IMR-90 (cell line): ENCODE data around the gene DENND6B. TPM values are rescaled to one million over a fixed set of nuclear protein-coding genes. Genes with fewer than 3 reads are reported as not detected.

ENCODE experiments used
- ATAC-seq: fragments of 200-7000 bp; cut with Tn5 transposase; 2 replicates; pipeline ENCODE4 v1.9.1; 2020; ENCODE audit warnings: low read depth, mild to moderate bottlenecking, moderate library complexity
- BruUV-seq: library from RNA; stranded (reverse); fragments of 400-500 nt; replicated peaks from 2 replicates; lab custom pipeline; 2021; lab: Mats Ljungman, UMichigan
- CTCF ChIA-PET: fragments of 300-600 bp; formaldehyde crosslinking; extraction: SDS; loops from one replicate; lab custom pipeline; 2021; ENCODE audit warnings: antibody characterized with exemption; lab: Yijun Ruan, JAX
- POLR2A ChIA-PET: fragments of 300-600 bp; sonication (Branson Sonifier 250); formaldehyde crosslinking; loops from one replicate; lab custom pipeline; 2022; ENCODE audit warnings: antibody characterized with exemption; ENCODE audit not compliant: unreplicated experiment; lab: Charles Lee
- DNase-seq: peaks from one replicate; pipeline ENCODE4 v3.0.0; 2013
- H2AFZ ChIP-seq: replicated peaks from 2 replicates; pipeline ENCODE3; 2013; ENCODE audit warnings: low read length, mild to moderate bottlenecking; ENCODE audit not compliant: poor library complexity
- H2AK5ac ChIP-seq: 2 replicates; pipeline ENCODE4 v1.6.1; 2013; ENCODE audit warnings: low read depth, low read length, inconsistent platforms
- H2AK9ac ChIP-seq: replicated peaks from 2 replicates; pipeline ENCODE3; 2013; ENCODE audit warnings: mild to moderate bottlenecking, low read depth, low read length, moderate library complexity; ENCODE audit not compliant: poor library complexity
- H2BK120ac ChIP-seq: 2 replicates; pipeline ENCODE4 v1.6.1; 2013; ENCODE audit warnings: low read depth, low read length, inconsistent platforms
- H2BK15ac ChIP-seq: 3 replicates; pipeline ENCODE4 v1.6.1; 2013; ENCODE audit warnings: low read depth, low read length, inconsistent platforms
- H2BK20ac ChIP-seq: 2 replicates; pipeline ENCODE4 v1.6.1; 2013; ENCODE audit warnings: low read depth, mild to moderate bottlenecking, inconsistent platforms, low read length, moderate library complexity
- H2BK5ac ChIP-seq: 2 replicates; pipeline ENCODE4 v1.6.1; 2013; ENCODE audit warnings: mild to moderate bottlenecking, low read depth, low read length, inconsistent platforms; ENCODE audit not compliant: poor library complexity, severe bottlenecking
- H3K14ac ChIP-seq: replicated peaks from 2 replicates; pipeline ENCODE4 v1.6.1; 2013; ENCODE audit warnings: low read depth, low read length, inconsistent platforms
- H3K18ac ChIP-seq: 2 replicates; pipeline ENCODE4 v1.6.1; 2013; ENCODE audit warnings: low read depth, low read length, control low read depth
- H3K23ac ChIP-seq: 2 replicates; pipeline ENCODE4 v1.6.1; 2013; ENCODE audit warnings: low read depth, low read length, inconsistent platforms
- H3K27ac ChIP-seq: 2 replicates; pipeline ENCODE4 v1.5.1; 2013; ENCODE audit warnings: mild to moderate bottlenecking, control low read depth, low read length; ENCODE audit not compliant: insufficient read depth
- H3K27me3 ChIP-seq: 2 replicates; pipeline ENCODE4 v1.6.1; 2013; ENCODE audit warnings: low read length; ENCODE audit not compliant: control insufficient read depth, insufficient read depth
- H3K36me3 ChIP-seq: 2 replicates; pipeline ENCODE4 v1.6.1; 2013; ENCODE audit warnings: low read length, mixed read lengths; ENCODE audit not compliant: control insufficient read depth, insufficient read depth
- H3K4ac ChIP-seq: 2 replicates; pipeline ENCODE4 v1.6.1; 2013; ENCODE audit warnings: low read depth, low read length, inconsistent platforms
- H3K4me1 ChIP-seq: 2 replicates; pipeline ENCODE4 v1.6.1; 2013; ENCODE audit warnings: low read length, mixed read lengths; ENCODE audit not compliant: control insufficient read depth, insufficient read depth
- H3K4me2 ChIP-seq: 2 replicates; pipeline ENCODE4 v1.6.1; 2013; ENCODE audit warnings: low read depth, mild to moderate bottlenecking, control low read depth, low read length, moderate library complexity
- H3K4me3 ChIP-seq: 2 replicates; pipeline ENCODE4 v1.5.1; 2013; ENCODE audit warnings: low read depth, mild to moderate bottlenecking, control low read depth, low read length, moderate library complexity; ENCODE audit not compliant: insufficient read depth
- H3K56ac ChIP-seq: 2 replicates; pipeline ENCODE4 v1.6.1; 2013; ENCODE audit warnings: low read length, inconsistent platforms; ENCODE audit not compliant: insufficient read depth; ENCODE audit errors: extremely low read depth
- H3K79me1 ChIP-seq, 2 experiments: 2 replicates each; pipeline ENCODE4 v1.6.1; 2013; ENCODE audit warnings: low read length in 2 of 2, inconsistent platforms in 1 of 2, low read depth in 1 of 2
- H3K9ac ChIP-seq: 2 replicates; pipeline ENCODE4 v1.6.1; 2013; ENCODE audit warnings: low read depth, low read length, control low read depth
- H3K9me1 ChIP-seq: 2 replicates; pipeline ENCODE4 v1.6.1; 2013; ENCODE audit warnings: low read length, inconsistent platforms; ENCODE audit not compliant: insufficient read depth
- H3K9me3 ChIP-seq: 2 replicates; pipeline ENCODE4 v1.6.1; 2013; ENCODE audit warnings: low read length; ENCODE audit not compliant: control insufficient read depth, insufficient read depth
- H4K20me1 ChIP-seq: 2 replicates; pipeline ENCODE4 v1.6.1; 2013; ENCODE audit warnings: low read length, inconsistent platforms; ENCODE audit not compliant: insufficient read depth
- H4K5ac ChIP-seq: 2 replicates; pipeline ENCODE4 v1.6.1; 2013; ENCODE audit warnings: mild to moderate bottlenecking, low read depth, low read length, control low read depth
- H4K8ac ChIP-seq, 2 experiments: 2 replicates each; pipeline ENCODE4 v1.6.1; 2013; ENCODE audit warnings: low read depth in 2 of 2, low read length in 2 of 2, control low read depth in 1 of 2, inconsistent platforms in 1 of 2
- H4K91ac ChIP-seq: 2 replicates; pipeline ENCODE4 v1.6.1; 2013; ENCODE audit warnings: low read depth, low read length, inconsistent platforms; ENCODE audit not compliant: insufficient read depth
- BHLHE40 ChIP-seq: fragments of 150-350 bp; IDR thresholded peaks from 2 replicates; pipeline ENCODE4 v1.6.1; 2016; ENCODE audit warnings: mild to moderate bottlenecking, low read depth, low read length
- CEBPB ChIP-seq: IDR thresholded peaks from 2 replicates; pipeline ENCODE4 v1.6.1; 2012; ENCODE audit warnings: low read depth, low read length, improper control_type of control experiment
- CHD1 ChIP-seq: IDR thresholded peaks from 2 replicates; pipeline ENCODE4 v1.6.1; 2012; ENCODE audit warnings: low read depth, low read length, improper control_type of control experiment
- FOS ChIP-seq: fragments of 150-350 bp; IDR thresholded peaks from 2 replicates; pipeline ENCODE4 v1.6.1; 2016; ENCODE audit warnings: low read depth, low read length
- MAFK ChIP-seq: IDR thresholded peaks from 2 replicates; pipeline ENCODE4 v1.6.1; 2012; ENCODE audit warnings: low read depth, low read length, improper control_type of control experiment
- MXI1 ChIP-seq: IDR thresholded peaks from 2 replicates; pipeline ENCODE4 v1.6.1; 2012; ENCODE audit warnings: low read depth, mild to moderate bottlenecking, low read length, moderate library complexity, borderline replicate concordance
- NFE2L2 ChIP-seq: fragments of 150-350 bp; IDR thresholded peaks from 2 replicates; pipeline ENCODE4 v1.6.1; 2016; ENCODE audit warnings: low read depth, mild to moderate bottlenecking, low read length
- POLR2A ChIP-seq: IDR thresholded peaks from 2 replicates; pipeline ENCODE4 v1.6.1; 2012; ENCODE audit warnings: mild to moderate bottlenecking, low read depth, low read length
- RAD21 ChIP-seq: IDR thresholded peaks from 2 replicates; pipeline ENCODE4 v1.6.1; 2012; ENCODE audit warnings: low read length, improper control_type of control experiment
- RCOR1 ChIP-seq: IDR thresholded peaks from 2 replicates; pipeline ENCODE4 v1.6.1; 2012; ENCODE audit warnings: mild to moderate bottlenecking, low read length, improper control_type of control experiment; ENCODE audit not compliant: insufficient replicate concordance
- RFX5 ChIP-seq: IDR thresholded peaks from 2 replicates; pipeline ENCODE4 v1.8.0; 2012; ENCODE audit warnings: low read depth, mild to moderate bottlenecking, low read length, moderate library complexity
- WGBS, 2 experiments: methylation state at CpG; one replicate each; pipeline versions ENCODE4 v1.1.5 to v1.1.7; 2013; ENCODE audit warnings: missing lambda C conversion rate in 2 of 2; ENCODE audit not compliant: insufficient read length in 1 of 2; ENCODE audit errors: extremely low coverage in 2 of 2; 5-methylcytosine and 5-hydroxymethylcytosine counted together
- dilution Hi-C: fragments of 300-500 bp; cut with HindIII; formaldehyde crosslinking; loops from one replicate; pipeline ENCODE4 v1.14.3; 2018; ENCODE audit warnings: low sequenced_read_pairs; ENCODE audit not compliant: unreplicated experiment
- in situ Hi-C: fragments of 300-500 bp; cut with MboI; formaldehyde crosslinking; loops from 3 replicates; pipeline ENCODE4 v1.14.3; 2019; ENCODE audit warnings: low sequenced_read_pairs, inconsistent platforms, mixed read lengths
- intact Hi-C: fragments of 100-400 bp; cut with micrococcal nuclease; formaldehyde crosslinking; loops from 2 replicates; pipeline ENCODE4 v1.10.0; 2022
- polyA plus RNA-seq, 3 experiments: library from polyadenylated mRNA; depleted of rRNA; stranded (reverse); fragments of >200 nt; gene quantifications; 2 replicates each; pipeline ENCODE4 v1.2.3, GENCODE V29; 2012; ENCODE audit warnings: low replicate concordance in 1 of 3
- total RNA-seq: library from RNA; depleted of rRNA; stranded (reverse); fragments of >200 nt; gene quantifications from 2 replicates; pipeline ENCODE4 v1.2.3, GENCODE V29; 2012
- TF ChIP-seq, protein P1 (sequence below): fragments of 150-350 bp; IDR thresholded peaks from 2 replicates; pipeline ENCODE4 v1.6.1; 2016; ENCODE audit warnings: low read depth, mild to moderate bottlenecking, low read length, moderate library complexity, borderline replicate concordance

Gene DENND6B
- total and polyA plus RNA-seq, 2 of the 4 experiments (the other 2 are of a cell fraction) = 0.36 to 4.9 TPM

DNA sequence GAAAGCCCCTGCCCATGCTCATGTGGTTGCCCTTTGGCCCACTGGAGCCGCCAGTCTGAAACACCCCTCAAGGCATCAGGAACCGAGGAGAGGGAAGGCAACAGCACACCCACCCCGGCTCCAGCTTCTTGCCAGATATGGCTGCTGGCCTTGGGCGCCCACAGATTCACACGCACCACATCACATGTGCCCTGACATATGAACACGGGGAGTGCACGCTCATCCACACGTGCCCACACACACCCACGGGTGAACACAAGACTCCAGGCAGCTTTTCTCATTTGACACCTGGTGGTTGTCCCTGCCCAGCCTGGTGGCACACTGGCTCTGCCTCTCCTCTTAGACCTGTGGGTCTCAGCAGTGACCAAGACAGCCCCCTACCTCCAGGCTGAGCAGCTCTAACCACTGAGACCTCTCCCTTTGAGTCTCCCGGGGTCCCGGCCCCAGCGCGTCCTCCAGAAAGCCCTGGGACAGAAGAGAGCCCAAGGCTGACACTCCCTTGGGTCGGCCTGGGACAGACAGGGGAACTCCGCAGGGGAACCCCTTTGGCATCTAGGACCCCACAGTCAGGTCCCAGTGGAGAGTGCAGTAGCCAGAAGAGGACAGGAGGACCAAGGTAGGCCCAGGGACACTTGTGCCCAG lies 62.6 kb downstream of the DENND6B start:
- dilution Hi-C loops = no loop called here
- no peak overlapping the region for H3K56ac ChIP-seq
- H3K9me3 ChIP-seq = no peaks in the 10 kb centered on the region
- no peak overlapping the region for H2BK20ac ChIP-seq
- H3K18ac ChIP-seq = no peak overlapping the region
- ChIA-PET POLR2A (no interaction called here), CTCF (no interaction called here)
- H4K5ac ChIP-seq = no peak overlapping the region
- H2AK5ac ChIP-seq = no peak overlapping the region
- H3K9me1 ChIP-seq = peaks cover 4% of the 10 kb centered on the region; the same call in 1 of the 2 replicates
- H2BK15ac ChIP-seq = no peak overlapping the region
- H3K4ac ChIP-seq = no peak overlapping the region
- TF ChIP-seq MAFK (no peak), NFE2L2 (no peak), RFX5 (no peak), BHLHE40 (no peak), POLR2A (no peak), RCOR1 (no peak), CHD1 (no peak), CEBPB (no peak), MXI1 (no peak), FOS (no peak), RAD21 (no peak)
- TF ChIP-seq, protein P1, sequence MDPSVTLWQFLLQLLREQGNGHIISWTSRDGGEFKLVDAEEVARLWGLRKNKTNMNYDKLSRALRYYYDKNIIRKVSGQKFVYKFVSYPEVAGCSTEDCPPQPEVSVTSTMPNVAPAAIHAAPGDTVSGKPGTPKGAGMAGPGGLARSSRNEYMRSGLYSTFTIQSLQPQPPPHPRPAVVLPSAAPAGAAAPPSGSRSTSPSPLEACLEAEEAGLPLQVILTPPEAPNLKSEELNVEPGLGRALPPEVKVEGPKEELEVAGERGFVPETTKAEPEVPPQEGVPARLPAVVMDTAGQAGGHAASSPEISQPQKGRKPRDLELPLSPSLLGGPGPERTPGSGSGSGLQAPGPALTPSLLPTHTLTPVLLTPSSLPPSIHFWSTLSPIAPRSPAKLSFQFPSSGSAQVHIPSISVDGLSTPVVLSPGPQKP = no peak
- H3K4me3 ChIP-seq = no peak overlapping the region
- H3K79me1 ChIP-seq = peaks cover 9 to 20% of the 10 kb centered on the region in 2 experiments; a peak in 3 of 4 replicates
- H3K36me3 ChIP-seq = no peaks in the 10 kb centered on the region
- no peak overlapping the region for H2AK9ac ChIP-seq
- no peak overlapping the region for H2BK120ac ChIP-seq
- no TSS peak for BruUV-seq
- H3K23ac ChIP-seq = no peak overlapping the region
- intact Hi-C loops = no loop called here
- ATAC-seq = no peak
- H3K4me2 ChIP-seq = no peak overlapping the region
- no peak overlapping the region for H3K14ac ChIP-seq
- no peak overlapping the region for H2AFZ ChIP-seq
- peaks cover 15% of the 10 kb centered on the region for H4K20me1 ChIP-seq
- in situ Hi-C loops = no loop called here
- no peak overlapping the region for H4K8ac ChIP-seq
- no peak overlapping the region for H4K91ac ChIP-seq
- H2BK5ac ChIP-seq = no peak overlapping the region
- H3K27me3 ChIP-seq = no peaks in the 10 kb centered on the region
- DNase-seq = no peak
- 64% methylated on average over 5 of the region's 15 CpGs; no CpG with 5 or more reads in 1 of the 2 experiments for WGBS, 2 experiments
- no peak overlapping the region for H3K9ac ChIP-seq
- no peak overlapping the region for H3K27ac ChIP-seq
- peaks cover 17% of the 10 kb centered on the region for H3K4me1 ChIP-seq
